HG03159 (cell line): Measurements from ENCODE around the gene TKTL2.
"Not testable (repeated sequence)": the region's sequence is repeated elsewhere in the genome, so short reads cannot be mapped to it uniquely, and the experiment has no call there.

Source experiments
- ATAC-seq: cut with Tn5 transposase; IDR thresholded peaks from one replicate; pipeline ENCODE4 v1.9.1; 2021; ENCODE audit warnings: mild to moderate bottlenecking, moderate library complexity; ENCODE audit not compliant: unreplicated experiment

Gene TKTL2

GRCh38 chr4:163448540-163449203 is 24.9 kb downstream of the TKTL2 start:
- ATAC-seq, result no peak

GRCh38 chr4:163447481-163447880 is 26.1 kb downstream of the TKTL2 start:
- no peak for ATAC-seq

GRCh38 chr4:163447023-163447422 is 26.5 kb downstream of the TKTL2 start:
- ATAC-seq, result not testable (repeated sequence)

GRCh38 chr4:163440040-163440439 is 33.5 kb downstream of the TKTL2 start:
- ATAC-seq, result no peak
